Measurements from ENCODE around the gene SLAMF7. TPM values are rescaled to one million over a fixed set of nuclear protein-coding genes. Genes with fewer than 3 reads are reported as not detected.
"Not testable (repeated sequence)": the region's sequence is repeated elsewhere in the genome, so short reads cannot be mapped to it uniquely, and the experiment has no call there.

Gene SLAMF7, protein sequence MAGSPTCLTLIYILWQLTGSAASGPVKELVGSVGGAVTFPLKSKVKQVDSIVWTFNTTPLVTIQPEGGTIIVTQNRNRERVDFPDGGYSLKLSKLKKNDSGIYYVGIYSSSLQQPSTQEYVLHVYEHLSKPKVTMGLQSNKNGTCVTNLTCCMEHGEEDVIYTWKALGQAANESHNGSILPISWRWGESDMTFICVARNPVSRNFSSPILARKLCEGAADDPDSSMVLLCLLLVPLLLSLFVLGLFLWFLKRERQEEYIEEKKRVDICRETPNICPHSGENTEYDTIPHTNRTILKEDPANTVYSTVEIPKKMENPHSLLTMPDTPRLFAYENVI
- polyA plus RNA-seq (2013, experiment 1 of 4), result not detected
- polyA plus RNA-seq (2013, experiment 2 of 4), result not detected
- polyA plus RNA-seq (2013, experiment 3 of 4), result not detected
- polyA plus RNA-seq (2013, experiment 4 of 4), result not detected

- Histone ChIP-seq H3K4me1 (ENCODE audit: control insufficient read depth, insufficient read depth, low read length) (no peaks in the 10 kb centered on the region), H3K36me3 (ENCODE audit: control insufficient read depth, insufficient read depth, low read length) (no peaks in the 10 kb centered on the region), H3K9me3 (ENCODE audit: control insufficient read depth, low read length) (no peaks in the 10 kb centered on the region), H3K27ac (ENCODE audit: insufficient read depth, low read depth, low read length, poor library complexity, severe bottlenecking) (no peak within 1 kb of the TSS), H3K27me3 (ENCODE audit: control insufficient read depth, insufficient read depth, low read length, poor library complexity, severe bottlenecking) (no peaks in the 10 kb centered on the region), H3K4me3 (ENCODE audit: insufficient read depth, low read depth, low read length) (no peak within 1 kb of the TSS)
- 93 to 95% methylated on average over 5 of the region's 5 CpGs for WGBS, 2 experiments
These were observed at the start of gene SLAMF7 for GRCh38 chr1:160739098-160739511. SLAMF7 (plus strand) TSS chr1:160739247; CDS start chr1:160739302, 55 bp downstream.

DNA sequence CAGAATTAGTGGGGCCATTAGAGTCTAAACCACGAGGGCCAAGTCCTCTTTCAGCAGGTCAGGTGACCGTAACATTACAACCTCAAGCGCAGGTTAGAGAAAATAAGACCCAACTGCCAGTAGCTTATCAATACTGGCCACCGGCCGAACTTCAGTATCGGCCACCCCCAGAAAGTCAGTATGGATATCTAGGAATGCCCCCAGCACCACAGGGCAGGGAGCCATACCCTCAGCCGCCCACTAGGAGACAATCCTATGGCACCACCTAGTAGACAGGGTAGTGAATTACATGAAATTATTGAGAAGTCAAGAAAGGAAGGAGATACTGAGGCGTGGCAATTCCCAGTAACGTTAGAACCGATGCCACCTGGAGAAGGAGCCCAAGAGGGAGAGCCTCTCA is 46.7 kb upstream of the SLAMF7 start:
- H3K4me3 ChIP-seq (ENCODE audit: insufficient read depth, low read depth, low read length); H3K4me1 ChIP-seq (ENCODE audit: control insufficient read depth, insufficient read depth, low read length); H3K9me3 ChIP-seq (ENCODE audit: control insufficient read depth, low read length); H3K36me3 ChIP-seq (ENCODE audit: control insufficient read depth, insufficient read depth, low read length); H3K27ac ChIP-seq (ENCODE audit: insufficient read depth, low read depth, low read length, poor library complexity, severe bottlenecking); H3K27me3 ChIP-seq (ENCODE audit: control insufficient read depth, insufficient read depth, low read length, poor library complexity, severe bottlenecking): not testable (repeated sequence)
- WGBS, 2 experiments, result 91 to 96% methylated on average over 10 of the region's 10 CpGs

DNA sequence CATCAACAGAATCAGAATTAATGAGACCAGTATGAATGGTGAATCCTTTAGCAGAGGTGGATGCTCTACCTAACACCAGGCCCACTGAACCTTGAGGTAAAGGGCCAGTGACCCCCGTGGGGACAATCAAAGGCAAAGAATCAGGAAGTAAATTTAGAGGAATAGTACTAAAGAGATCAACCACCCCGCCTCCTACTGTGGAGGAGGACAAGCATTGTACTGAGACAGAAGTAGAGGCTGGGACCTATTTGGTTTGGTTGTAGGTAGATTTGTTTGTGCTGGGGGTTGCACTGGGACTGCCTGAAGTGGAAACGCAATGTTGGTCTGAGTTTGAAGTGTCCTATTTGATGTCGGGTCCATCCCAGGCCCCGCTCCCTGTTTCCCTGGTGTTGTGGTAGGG is 36.9 kb upstream of the SLAMF7 start:
- H3K27ac ChIP-seq (ENCODE audit: insufficient read depth, low read depth, low read length, poor library complexity, severe bottlenecking), result no peak overlapping the region
- H3K9me3 ChIP-seq (ENCODE audit: control insufficient read depth, low read length), result no peaks in the 10 kb centered on the region
- no peaks in the 10 kb centered on the region for H3K27me3 ChIP-seq (ENCODE audit: control insufficient read depth, insufficient read depth, low read length, poor library complexity, severe bottlenecking)
- no peak overlapping the region for H3K4me3 ChIP-seq (ENCODE audit: insufficient read depth, low read depth, low read length)
- WGBS, 2 experiments, result 90 to 92% methylated on average over 5 of the region's 5 CpGs
- H3K36me3 ChIP-seq (ENCODE audit: control insufficient read depth, insufficient read depth, low read length), result no peaks in the 10 kb centered on the region
- H3K4me1 ChIP-seq (ENCODE audit: control insufficient read depth, insufficient read depth, low read length), result no peaks in the 10 kb centered on the region

DNA sequence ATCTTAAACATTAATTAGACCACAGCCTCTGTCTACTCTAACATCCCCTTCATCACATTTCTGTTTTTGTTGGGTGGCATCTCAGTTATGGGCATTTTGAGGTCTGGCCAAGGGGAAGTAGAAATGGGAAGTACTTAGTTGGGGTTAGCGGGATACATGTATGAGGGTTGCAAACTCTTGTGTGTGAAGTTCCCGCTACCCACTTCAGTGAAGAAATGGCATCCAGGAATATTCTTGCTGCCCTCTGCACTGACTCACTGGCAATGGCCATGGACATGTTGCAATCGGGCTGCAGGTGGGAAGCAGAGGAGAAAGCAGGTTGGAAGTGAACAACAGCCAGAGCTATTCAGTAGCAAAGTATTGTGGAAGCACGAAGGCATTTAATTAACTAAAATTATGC is 34.8 kb upstream of the SLAMF7 start:
- Histone ChIP-seq H3K4me1 (ENCODE audit: control insufficient read depth, insufficient read depth, low read length) (no peaks in the 10 kb centered on the region), H3K27me3 (ENCODE audit: control insufficient read depth, insufficient read depth, low read length, poor library complexity, severe bottlenecking) (no peaks in the 10 kb centered on the region), H3K4me3 (ENCODE audit: insufficient read depth, low read depth, low read length) (no peak overlapping the region), H3K9me3 (ENCODE audit: control insufficient read depth, low read length) (no peaks in the 10 kb centered on the region), H3K36me3 (ENCODE audit: control insufficient read depth, insufficient read depth, low read length) (no peaks in the 10 kb centered on the region), H3K27ac (ENCODE audit: insufficient read depth, low read depth, low read length, poor library complexity, severe bottlenecking) (no peak overlapping the region)
- 91 to 94% methylated on average over 4 of the region's 4 CpGs for WGBS, 2 experiments

GRCh38 chr1:160705212-160705621 is 33.8 kb upstream of the SLAMF7 start:
- not testable (repeated sequence) for H3K4me1 ChIP-seq (ENCODE audit: control insufficient read depth, insufficient read depth, low read length); H3K36me3 ChIP-seq (ENCODE audit: control insufficient read depth, insufficient read depth, low read length)
- WGBS, 2 experiments, result 95 to 96% methylated on average over 3 of the region's 3 CpGs

GRCh38 chr1:160705742-160706141 is 33.3 kb upstream of the SLAMF7 start:
- no peaks in the 10 kb centered on the region for H3K4me1 ChIP-seq (ENCODE audit: control insufficient read depth, insufficient read depth, low read length)
- H3K27ac ChIP-seq (ENCODE audit: insufficient read depth, low read depth, low read length, poor library complexity, severe bottlenecking), result no peak overlapping the region
- H3K27me3 ChIP-seq (ENCODE audit: control insufficient read depth, insufficient read depth, low read length, poor library complexity, severe bottlenecking), result no peaks in the 10 kb centered on the region

More at GRCh38 chr1:160705212-160705621, 33.8 kb upstream of the SLAMF7 start:
- not testable (repeated sequence) for H3K27ac ChIP-seq (ENCODE audit: insufficient read depth, low read depth, low read length, poor library complexity, severe bottlenecking); H3K9me3 ChIP-seq (ENCODE audit: control insufficient read depth, low read length); H3K4me3 ChIP-seq (ENCODE audit: insufficient read depth, low read depth, low read length); H3K27me3 ChIP-seq (ENCODE audit: control insufficient read depth, insufficient read depth, low read length, poor library complexity, severe bottlenecking)

GRCh38 chr1:160706526-160707235 is 32.4 kb upstream of the SLAMF7 start:
- Histone ChIP-seq H3K4me3 (ENCODE audit: insufficient read depth, low read depth, low read length) (no peak overlapping the region), H3K27ac (ENCODE audit: insufficient read depth, low read depth, low read length, poor library complexity, severe bottlenecking) (no peak overlapping the region), H3K9me3 (ENCODE audit: control insufficient read depth, low read length) (no peaks in the 10 kb centered on the region), H3K4me1 (ENCODE audit: control insufficient read depth, insufficient read depth, low read length) (no peaks in the 10 kb centered on the region), H3K36me3 (ENCODE audit: control insufficient read depth, insufficient read depth, low read length) (no peaks in the 10 kb centered on the region), H3K27me3 (ENCODE audit: control insufficient read depth, insufficient read depth, low read length, poor library complexity, severe bottlenecking) (no peaks in the 10 kb centered on the region)
- 73 to 94% methylated on average over 3 to 4 of the region's 4 CpGs for WGBS, 2 experiments

More at GRCh38 chr1:160705742-160706141, 33.3 kb upstream of the SLAMF7 start:
- Histone ChIP-seq H3K9me3 (ENCODE audit: control insufficient read depth, low read length) (no peaks in the 10 kb centered on the region), H3K4me3 (ENCODE audit: insufficient read depth, low read depth, low read length) (no peak overlapping the region), H3K36me3 (ENCODE audit: control insufficient read depth, insufficient read depth, low read length) (no peaks in the 10 kb centered on the region)

- H3K4me1 ChIP-seq (ENCODE audit: control insufficient read depth, insufficient read depth, low read length), result no peaks in the 10 kb centered on the region
- WGBS, 2 experiments, result 92% methylated on average over 8 of the region's 8 CpGs
- H3K9me3 ChIP-seq (ENCODE audit: control insufficient read depth, low read length), result no peaks in the 10 kb centered on the region
- H3K36me3 ChIP-seq (ENCODE audit: control insufficient read depth, insufficient read depth, low read length), result no peaks in the 10 kb centered on the region
- H3K27me3 ChIP-seq (ENCODE audit: control insufficient read depth, insufficient read depth, low read length, poor library complexity, severe bottlenecking), result no peaks in the 10 kb centered on the region
- no peak overlapping the region for H3K27ac ChIP-seq (ENCODE audit: insufficient read depth, low read depth, low read length, poor library complexity, severe bottlenecking)
- no peak overlapping the region for H3K4me3 ChIP-seq (ENCODE audit: insufficient read depth, low read depth, low read length)
These were observed 31.6 kb upstream of the SLAMF7 start for GRCh38 chr1:160707236-160708064.

DNA sequence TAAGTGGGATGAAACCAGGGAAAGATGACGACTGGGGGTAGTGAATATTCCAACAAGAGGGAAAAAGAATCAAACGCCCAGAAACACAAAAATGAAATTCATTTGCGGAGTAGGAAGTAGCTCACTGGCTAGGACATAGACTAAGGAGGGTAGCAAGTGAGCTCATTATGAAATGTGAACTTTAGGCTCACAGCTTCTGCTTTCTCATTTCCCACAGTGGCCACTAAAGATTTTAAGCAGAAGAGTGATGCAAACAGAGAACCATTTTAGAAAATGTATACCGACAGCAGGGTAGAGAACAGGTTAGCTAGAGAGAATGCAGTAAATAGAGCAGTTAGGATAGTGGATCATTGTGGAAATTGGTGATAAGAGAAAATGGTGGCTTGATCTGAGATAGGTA is 30.9 kb upstream of the SLAMF7 start:
- H3K4me3 ChIP-seq (ENCODE audit: insufficient read depth, low read depth, low read length), result no peak overlapping the region
- 92 to 95% methylated on average over 4 of the region's 4 CpGs for WGBS, 2 experiments

DNA sequence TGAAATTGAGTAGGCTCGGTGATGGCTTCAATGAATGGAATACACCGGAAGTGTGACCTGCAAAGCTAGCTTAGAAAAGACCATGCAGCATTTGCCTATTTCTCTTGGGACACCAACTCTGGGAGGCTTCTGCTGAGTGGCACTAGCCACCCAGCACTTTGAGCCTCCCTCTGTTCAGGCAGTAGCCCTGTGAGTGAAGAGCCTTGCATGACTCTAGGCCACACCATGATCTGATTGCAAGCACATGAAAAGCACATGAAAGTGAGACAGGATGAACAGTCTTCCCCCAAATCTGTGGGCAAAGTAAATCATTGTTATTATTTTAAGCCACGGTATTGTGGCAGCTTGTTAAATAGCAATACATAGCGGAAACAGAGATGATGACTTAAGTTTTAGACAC is 30.2 kb upstream of the SLAMF7 start:
- H3K4me3 ChIP-seq (ENCODE audit: insufficient read depth, low read depth, low read length), result no peak overlapping the region
- no peaks in the 10 kb centered on the region for H3K36me3 ChIP-seq (ENCODE audit: control insufficient read depth, insufficient read depth, low read length)
- no peaks in the 10 kb centered on the region for H3K4me1 ChIP-seq (ENCODE audit: control insufficient read depth, insufficient read depth, low read length)
- no peaks in the 10 kb centered on the region for H3K27me3 ChIP-seq (ENCODE audit: control insufficient read depth, insufficient read depth, low read length, poor library complexity, severe bottlenecking)
- WGBS, 2 experiments, result 87 to 90% methylated on average over 4 of the region's 4 CpGs
- H3K9me3 ChIP-seq (ENCODE audit: control insufficient read depth, low read length), result no peaks in the 10 kb centered on the region
- H3K27ac ChIP-seq (ENCODE audit: insufficient read depth, low read depth, low read length, poor library complexity, severe bottlenecking), result no peak overlapping the region

More for the DNA sequence above, 30.9 kb upstream of the SLAMF7 start:
- H3K27me3 ChIP-seq (ENCODE audit: control insufficient read depth, insufficient read depth, low read length, poor library complexity, severe bottlenecking), result no peaks in the 10 kb centered on the region
- H3K4me1 ChIP-seq (ENCODE audit: control insufficient read depth, insufficient read depth, low read length), result no peaks in the 10 kb centered on the region
- no peaks in the 10 kb centered on the region for H3K36me3 ChIP-seq (ENCODE audit: control insufficient read depth, insufficient read depth, low read length)
- no peaks in the 10 kb centered on the region for H3K9me3 ChIP-seq (ENCODE audit: control insufficient read depth, low read length)
- no peak overlapping the region for H3K27ac ChIP-seq (ENCODE audit: insufficient read depth, low read depth, low read length, poor library complexity, severe bottlenecking)

Measured in ectodermal cell (in vitro differentiated cells).